NB4 (cell line): ENCODE measurements around the gene ENAH.

ENCODE experiments used
- CTCF ChIP-seq: IDR thresholded peaks from one replicate; pipeline ENCODE4 v1.5.1; 2012; ENCODE audit warnings: low read depth, low read length
- MAX ChIP-seq: IDR thresholded peaks from 2 replicates; pipeline ENCODE4 v1.6.1; 2011; ENCODE audit warnings: low read depth, low read length
- POLR2A ChIP-seq: IDR thresholded peaks from 2 replicates; pipeline ENCODE4 v1.6.1; 2011; ENCODE audit warnings: mild to moderate bottlenecking; ENCODE audit not compliant: insufficient read length; ENCODE audit errors: extremely low read depth

- no peak for TF ChIP-seq CTCF
- TF ChIP-seq MAX = no peak
- TF ChIP-seq POLR2A = no peak
Observed at GRCh38 chr1:225476538-225476988, 176.4 kb downstream of the ENAH start.
